CD4-positive, CD25-positive, alpha-beta regulatory T cell (primary cell): ENCODE measurements around the gene FBXL7. TPM values are rescaled to one million over a fixed set of nuclear protein-coding genes. Genes with fewer than 3 reads are reported as not detected.
"Not testable (repeated sequence)": the region's sequence is repeated elsewhere in the genome, so short reads cannot be mapped to it uniquely, and the experiment has no call there.

ENCODE experiments used
- ATAC-seq, 2 donors: fragments of 150-1000 bp; cut with Tn5 transposase; one replicate each; pipeline ENCODE4 v1.10.0; 2021; ENCODE audit warnings: low read depth in 2 of 2, moderate number of reproducible peaks in 2 of 2, moderate library complexity in 1 of 2
- DNase-seq, 3 donors: peaks; one replicate each; pipeline versions ENCODE4 v3.0.0 to v3.0.0-alpha.2; 2012 to 2022; ENCODE audit warnings: mixed read lengths in 1 of 3
- H3K27ac ChIP-seq: one replicate; pipeline ENCODE4 v1.7.0; 2013; ENCODE audit warnings: mild to moderate bottlenecking, low read length; ENCODE audit not compliant: insufficient read depth, poor library complexity, severe bottlenecking
- H3K27me3 ChIP-seq: one replicate; pipeline ENCODE4 v1.7.0; 2013; ENCODE audit warnings: low read length; ENCODE audit not compliant: control insufficient read depth, insufficient read depth
- H3K36me3 ChIP-seq: one replicate; pipeline ENCODE4 v1.7.0; 2013; ENCODE audit warnings: mild to moderate bottlenecking, low read length, moderate library complexity; ENCODE audit not compliant: control insufficient read depth, insufficient read depth
- H3K4me1 ChIP-seq: 2 replicates; pipeline ENCODE4 v1.7.0; 2013; ENCODE audit warnings: mild to moderate bottlenecking, low read length; ENCODE audit not compliant: insufficient read depth, control insufficient read depth, poor library complexity, severe bottlenecking
- H3K4me3 ChIP-seq: one replicate; pipeline ENCODE4 v1.7.0; 2013; ENCODE audit warnings: low read depth, mild to moderate bottlenecking, low read length, moderate library complexity
- H3K9me3 ChIP-seq, 2 experiments: 1 replicate in 1 of 2; 2 replicates in 1 of 2; pipeline ENCODE4 v1.7.0; 2013; ENCODE audit warnings: low read length in 2 of 2, mild to moderate bottlenecking in 1 of 2, moderate library complexity in 1 of 2; ENCODE audit not compliant: control insufficient read depth in 2 of 2
- H3K27ac Mint-ChIP-seq, 3 donors: one replicate each; pipeline ENCODE4 v1.8.0; 2020 to 2022; ENCODE audit warnings: mild to moderate bottlenecking in 3 of 3, mixed read lengths in 3 of 3, moderate library complexity in 2 of 3
- H3K27me3 Mint-ChIP-seq: one replicate; pipeline ENCODE4 v1.8.0; 2022; ENCODE audit warnings: mild to moderate bottlenecking, mixed read lengths
- H3K36me3 Mint-ChIP-seq: one replicate; pipeline ENCODE4 v1.8.0; 2020; ENCODE audit warnings: mixed read lengths
- H3K4me1 Mint-ChIP-seq, 4 donors: one replicate each; pipeline ENCODE4 v1.8.0; 2020 to 2022; ENCODE audit warnings: mixed read lengths in 4 of 4, mild to moderate bottlenecking in 1 of 4
- H3K4me3 Mint-ChIP-seq, 4 donors: one replicate each; pipeline ENCODE4 v1.8.0; 2020 to 2022; ENCODE audit warnings: mild to moderate bottlenecking in 4 of 4, mixed read lengths in 4 of 4, moderate library complexity in 3 of 4
- H3K9me3 Mint-ChIP-seq, 7 donors: one replicate each; pipeline ENCODE4 v1.8.0; 2020 to 2022; ENCODE audit warnings: mixed read lengths in 7 of 7, mild to moderate bottlenecking in 3 of 7, moderate library complexity in 2 of 7
- polyA plus RNA-seq, 4 donors: library from polyadenylated mRNA; unstranded; fragments of 300-500 nt; fragmentation: Illumina TruSeq; gene quantifications; one replicate each; pipeline ENCODE4 v1.2.3, GENCODE V29; 2021
- total RNA-seq: library from RNA; stranded (reverse); gene quantifications from one replicate; pipeline ENCODE4 v1.2.3, GENCODE V29; 2022

Gene FBXL7
- total and polyA plus RNA-seq, 5 donors from 2014 or later = not detected

DNA sequence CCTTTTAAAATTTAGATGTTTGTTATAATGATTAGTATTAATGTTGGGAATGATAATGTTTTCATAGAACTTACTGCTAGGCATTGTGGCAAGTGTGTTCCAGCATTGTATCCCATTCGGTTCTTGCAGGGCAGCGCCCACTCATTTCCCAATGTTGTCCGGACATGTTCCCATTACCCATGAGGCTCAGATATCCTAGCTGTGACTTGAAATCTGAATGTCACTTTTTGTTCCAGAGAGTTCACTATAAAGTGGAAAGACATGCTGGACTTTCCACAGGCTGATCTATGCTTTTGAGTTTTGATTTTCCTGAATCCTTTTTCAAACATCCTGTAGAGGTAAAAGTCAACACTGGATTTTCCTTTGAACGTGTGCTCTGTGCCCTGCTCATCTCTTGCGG is 350.6 kb downstream of the FBXL7 start:
- no peaks in the 10 kb centered on the region for H3K4me1 ChIP-seq
- Mint-ChIP-seq H3K4me1 (no peaks in the 10 kb centered on the region), H3K27ac (no peak overlapping the region), H3K4me3 (no peak overlapping the region), H3K9me3 (peaks cover 0 to 11% (median 3%) of the 10 kb centered on the region in 7 donors), H3K36me3 (no peaks in the 10 kb centered on the region), H3K27me3 (no peaks in the 10 kb centered on the region)
- H3K9me3 ChIP-seq = no peaks in the 10 kb centered on the region
- H3K4me3 ChIP-seq = no peak overlapping the region
- H3K27ac ChIP-seq = no peak overlapping the region
- no peaks in the 10 kb centered on the region for H3K36me3 ChIP-seq
- H3K27me3 ChIP-seq = no peaks in the 10 kb centered on the region
- DNase-seq (no peak), ATAC-seq (no peak)

GRCh38 chr5:15850939-15851341 is 351.0 kb downstream of the FBXL7 start:
- Mint-ChIP-seq H3K27ac (no peak overlapping the region), H3K4me1 (no peaks in the 10 kb centered on the region), H3K27me3 (no peaks in the 10 kb centered on the region), H3K9me3 (peaks cover 0 to 11% (median 3%) of the 10 kb centered on the region in 7 donors), H3K4me3 (no peak overlapping the region), H3K36me3 (no peaks in the 10 kb centered on the region)
- no peaks in the 10 kb centered on the region for H3K27me3 ChIP-seq
- H3K9me3 ChIP-seq = no peaks in the 10 kb centered on the region
- H3K36me3 ChIP-seq = no peaks in the 10 kb centered on the region
- H3K4me1 ChIP-seq = no peaks in the 10 kb centered on the region
- ATAC-seq (no peak), DNase-seq (no peak)
- H3K27ac ChIP-seq = no peak overlapping the region
- H3K4me3 ChIP-seq = no peak overlapping the region

DNA sequence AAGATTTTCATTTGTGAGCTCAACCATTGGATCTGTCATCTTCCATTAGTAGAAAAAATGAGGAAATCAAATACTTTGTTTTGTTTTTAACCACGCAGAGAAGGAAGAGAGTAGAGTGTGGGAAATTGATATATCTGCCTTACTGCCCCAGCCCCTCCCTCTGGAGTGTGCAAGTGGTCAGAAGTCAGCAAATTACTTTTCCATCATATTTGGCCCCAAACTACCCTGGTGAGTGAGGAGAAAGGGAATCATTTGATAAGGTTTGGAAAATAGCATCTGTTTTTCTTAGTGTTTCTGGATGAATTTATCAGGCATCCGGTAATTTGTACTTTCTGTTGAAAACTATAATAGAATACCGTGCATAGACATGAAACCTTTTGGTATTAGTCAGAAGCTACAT is 352.2 kb downstream of the FBXL7 start:
- Mint-ChIP-seq H3K27ac (no peak overlapping the region), H3K27me3 (no peaks in the 10 kb centered on the region), H3K4me3 (no peak overlapping the region), H3K4me1 (no peaks in the 10 kb centered on the region), H3K36me3 (no peaks in the 10 kb centered on the region), H3K9me3 (peaks cover 0 to 12% (median 3%) of the 10 kb centered on the region in 7 donors)
- DNase-seq (no peak), ATAC-seq (no peak)
- Histone ChIP-seq H3K4me1 (no peaks in the 10 kb centered on the region), H3K36me3 (no peaks in the 10 kb centered on the region), H3K27ac (no peak overlapping the region), H3K9me3 (no peaks in the 10 kb centered on the region), H3K27me3 (no peaks in the 10 kb centered on the region), H3K4me3 (no peak overlapping the region)

- no peak overlapping the region for H3K27ac ChIP-seq
- DNase-seq (no peak), ATAC-seq (no peak)
- no peaks in the 10 kb centered on the region for H3K27me3 ChIP-seq
- Mint-ChIP-seq H3K4me3 (no peak overlapping the region), H3K4me1 (no peaks in the 10 kb centered on the region), H3K9me3 (peaks cover 0 to 11% (median 3%) of the 10 kb centered on the region in 7 donors), H3K36me3 (no peaks in the 10 kb centered on the region), H3K27me3 (no peaks in the 10 kb centered on the region), H3K27ac (no peak overlapping the region)
- no peaks in the 10 kb centered on the region for H3K36me3 ChIP-seq
- H3K4me3 ChIP-seq = no peak overlapping the region
- no peaks in the 10 kb centered on the region for H3K9me3 ChIP-seq
- H3K4me1 ChIP-seq = no peaks in the 10 kb centered on the region
Observed at GRCh38 chr5:15852949-15853348, 353.0 kb downstream of the FBXL7 start.

DNA sequence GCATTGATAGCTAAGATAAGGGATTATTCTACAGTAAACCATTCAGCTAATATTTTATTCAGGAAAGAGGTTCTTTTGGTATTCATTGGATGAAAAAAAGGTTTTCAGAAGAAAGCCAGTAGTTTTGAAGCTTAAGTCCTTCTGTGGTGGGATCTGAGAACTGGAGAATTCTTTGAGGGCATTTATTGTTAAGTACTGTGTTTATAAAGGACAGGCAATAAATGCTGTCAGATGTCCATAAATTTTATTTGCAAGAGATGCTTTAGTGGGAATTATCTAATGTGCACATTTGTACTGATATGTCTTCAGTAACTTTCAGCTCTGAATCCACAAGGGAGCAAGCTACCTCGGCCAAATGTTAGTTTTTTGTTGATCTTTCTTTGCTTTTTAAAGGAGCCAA is 358.3 kb downstream of the FBXL7 start:
- H3K36me3 ChIP-seq = no peaks in the 10 kb centered on the region
- ATAC-seq (no peak), DNase-seq (no peak)
- no peaks in the 10 kb centered on the region for H3K27me3 ChIP-seq
- Mint-ChIP-seq H3K27me3 (no peaks in the 10 kb centered on the region), H3K36me3 (no peaks in the 10 kb centered on the region), H3K4me3 (no peak overlapping the region), H3K4me1 (no peaks in the 10 kb centered on the region), H3K9me3 (peaks cover 0 to 18% (median 8%) of the 10 kb centered on the region in 7 donors), H3K27ac (no peak overlapping the region)
- H3K27ac ChIP-seq = no peak overlapping the region
- no peaks in the 10 kb centered on the region for H3K9me3 ChIP-seq
- no peaks in the 10 kb centered on the region for H3K4me1 ChIP-seq
- H3K4me3 ChIP-seq = no peak overlapping the region

DNA sequence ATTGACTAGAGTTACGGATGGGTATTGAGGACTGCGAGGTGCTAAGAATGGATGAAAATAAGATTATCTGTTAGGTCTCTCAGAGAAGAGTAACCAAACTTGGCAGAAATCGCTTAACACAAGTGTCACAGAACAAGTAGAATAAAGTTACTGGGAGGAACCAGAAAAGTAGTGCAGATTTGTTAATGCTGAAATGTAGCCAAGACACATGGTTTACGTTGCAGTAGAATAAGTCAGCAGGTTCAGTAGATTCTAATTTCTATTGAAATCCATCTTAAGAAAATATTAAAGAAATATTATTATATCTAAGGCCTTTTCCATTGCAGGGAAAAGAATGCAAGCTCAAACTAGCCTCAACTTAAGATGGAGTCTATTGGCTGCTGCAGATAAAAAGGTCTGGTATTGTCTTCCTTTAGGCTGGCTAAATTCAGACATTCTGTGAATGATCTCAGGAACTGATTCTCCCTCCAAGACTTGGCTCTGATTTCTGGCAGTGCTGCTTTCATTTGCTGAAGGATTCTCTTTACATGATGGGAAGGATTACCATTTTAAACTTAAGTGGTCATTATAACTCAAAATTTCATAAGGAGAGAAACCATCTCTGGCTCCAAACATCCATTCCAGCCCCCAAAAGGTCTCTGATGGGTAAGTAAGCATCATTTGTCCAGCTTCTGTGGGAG is 364.7 kb downstream of the FBXL7 start:
- ATAC-seq (no peak), DNase-seq (no peak)
- Mint-ChIP-seq H3K9me3 (peaks cover 6 to 27% (median 12%) of the 10 kb centered on the region in 7 donors), H3K36me3 (no peaks in the 10 kb centered on the region), H3K27me3 (no peaks in the 10 kb centered on the region), H3K27ac (no peak overlapping the region), H3K4me3 (no peak overlapping the region), H3K4me1 (no peaks in the 10 kb centered on the region)
- no peaks in the 10 kb centered on the region for H3K36me3 ChIP-seq
- H3K4me1 ChIP-seq = no peaks in the 10 kb centered on the region
- H3K4me3 ChIP-seq = no peak overlapping the region
- H3K27me3 ChIP-seq = no peaks in the 10 kb centered on the region
- H3K27ac ChIP-seq = no peak overlapping the region
- peaks cover 3 to 7% of the 10 kb centered on the region in 2 experiments for H3K9me3 ChIP-seq

DNA sequence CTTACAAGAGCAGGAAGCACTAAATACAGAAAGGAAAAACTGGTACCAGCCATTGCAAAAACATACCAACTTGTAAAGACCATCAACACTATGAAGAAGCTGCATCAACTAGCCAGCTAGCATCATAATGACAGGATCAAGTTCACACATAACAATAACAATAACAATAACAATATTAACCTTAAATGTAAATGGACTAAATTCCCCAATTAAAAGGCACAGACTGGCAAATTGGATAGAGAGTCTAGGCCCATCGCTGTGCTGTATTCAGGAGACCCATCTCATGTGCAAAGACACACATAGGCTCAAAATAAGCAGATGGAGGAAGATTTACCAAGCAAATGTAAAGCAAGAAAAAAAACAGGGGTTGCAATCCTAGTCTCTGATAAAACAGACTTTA is 372.3 kb downstream of the FBXL7 start:
- not testable (repeated sequence) for ATAC-seq, H3K27me3 Mint-ChIP-seq
- H3K9me3 Mint-ChIP-seq = peaks cover 3 to 40% (median 11%) of the 10 kb centered on the region in 7 donors

GRCh38 chr5:15877914-15878313 is 377.9 kb downstream of the FBXL7 start:
- Histone ChIP-seq H3K27ac (no peak overlapping the region), H3K4me1 (no peaks in the 10 kb centered on the region), H3K9me3 (peaks cover 0 to 3% of the 10 kb centered on the region in 2 experiments), H3K36me3 (no peaks in the 10 kb centered on the region), H3K27me3 (no peaks in the 10 kb centered on the region), H3K4me3 (no peak overlapping the region)
- H3K4me1 Mint-ChIP-seq = no peaks in the 10 kb centered on the region
- H3K36me3 Mint-ChIP-seq = no peaks in the 10 kb centered on the region
- no peaks in the 10 kb centered on the region for H3K27me3 Mint-ChIP-seq
- H3K27ac Mint-ChIP-seq = no peak overlapping the region
- no peak overlapping the region for H3K4me3 Mint-ChIP-seq
- ATAC-seq = no peak
- no peak for DNase-seq
- peaks cover 0 to 13% (median 4%) of the 10 kb centered on the region in 7 donors for H3K9me3 Mint-ChIP-seq

More for the DNA sequence above, 372.3 kb downstream of the FBXL7 start:
- H3K36me3 Mint-ChIP-seq, H3K4me3 Mint-ChIP-seq, H3K27ac Mint-ChIP-seq, H3K4me3 ChIP-seq, H3K27ac ChIP-seq, DNase-seq, H3K27me3 ChIP-seq, H3K36me3 ChIP-seq, H3K4me1 ChIP-seq, H3K4me1 Mint-ChIP-seq: not testable (repeated sequence)
- H3K9me3 ChIP-seq = peaks cover 3 to 13% of the 10 kb centered on the region in 2 experiments
